GM21423 (cell line): Measurements from ENCODE around the gene EMC9.

Source experiments
- ATAC-seq: cut with Tn5 transposase; IDR thresholded peaks from one replicate; pipeline ENCODE4 v1.9.1; 2021; ENCODE audit warnings: mild to moderate bottlenecking, moderate library complexity; ENCODE audit not compliant: unreplicated experiment

The EMC9 gene

DNA sequence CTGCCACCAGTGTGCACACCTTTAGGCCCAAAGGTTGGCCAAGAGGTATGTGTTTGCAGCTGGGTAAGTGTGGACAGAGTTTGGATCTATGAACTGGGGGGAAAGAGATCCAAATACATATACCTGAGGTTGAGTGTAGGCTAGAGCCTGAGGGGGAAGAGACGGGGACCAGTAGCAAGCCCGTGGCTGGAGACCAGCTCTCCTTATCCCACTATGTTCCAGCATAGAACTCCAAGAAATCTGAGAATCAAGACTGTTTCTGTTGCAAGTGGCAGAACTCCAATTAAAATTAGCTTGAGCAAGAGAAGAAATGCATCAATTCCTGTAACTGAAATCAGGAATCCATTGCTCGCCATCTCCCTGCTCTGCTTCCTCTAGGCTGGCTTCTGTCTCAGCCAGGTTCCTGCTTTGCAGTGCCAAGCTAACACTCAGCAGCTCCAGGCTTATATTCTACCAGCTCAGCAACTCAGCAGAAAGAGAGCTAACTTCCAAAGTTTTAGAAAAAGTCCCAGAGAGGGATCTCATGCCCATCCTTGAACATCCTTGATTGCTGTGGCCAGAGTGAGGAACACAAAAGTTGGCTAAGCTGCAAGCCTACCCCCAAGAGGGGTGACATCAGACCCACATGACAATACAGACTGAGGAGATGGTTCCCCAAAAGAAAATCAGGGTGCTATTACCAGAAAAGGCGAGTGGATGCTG lies 48.7 kb downstream of the EMC9 start:
- no peak for ATAC-seq

DNA sequence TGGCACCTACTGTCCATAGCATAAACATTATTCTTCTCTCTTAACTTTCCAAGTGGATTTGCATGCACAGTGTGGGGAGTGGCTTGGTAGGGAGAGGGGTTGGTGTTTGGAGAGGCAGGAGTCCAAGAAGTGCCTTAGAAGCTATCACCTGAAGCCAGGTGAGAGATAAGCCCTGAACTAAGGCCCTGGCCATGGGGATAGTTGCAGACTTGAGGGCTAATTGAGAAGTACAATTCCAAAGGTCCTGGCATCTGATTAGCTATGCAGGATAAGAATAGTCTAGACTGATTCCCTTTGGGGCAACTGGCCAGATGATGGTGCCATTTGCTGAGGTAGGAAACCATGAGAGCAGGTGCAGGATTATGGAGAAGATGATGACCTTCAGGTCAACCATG lies 49.3 kb downstream of the EMC9 start:
- ATAC-seq: no peak

GRCh38 chr14:24089890-24090289 lies 51.5 kb downstream of the EMC9 start:
- ATAC-seq: no peak
